OCI-LY1 (cell line): ENCODE results near the gene RELCH.

Experiments used
- H2AFZ ChIP-seq: fragments of 200-600 bp; sonication (generic), shearing (Covaris generic); 2 replicates; pipeline ENCODE4 v1.6.0; 2014; ENCODE audit warnings: antibody characterized with exemption, mild to moderate bottlenecking, low read length
- H3F3A ChIP-seq: fragments of 200-600 bp; sonication (generic), shearing (Covaris generic); 2 replicates; pipeline ENCODE4 v1.6.0; 2014; ENCODE audit warnings: mild to moderate bottlenecking, antibody characterized with exemption, low read length, moderate library complexity; ENCODE audit not compliant: insufficient read depth
- H3K27ac ChIP-seq: fragments of 200-600 bp; sonication (generic); 2 replicates; pipeline ENCODE4 v1.5.1; 2014; ENCODE audit warnings: low read length, mixed run types, mild to moderate bottlenecking, low read depth; ENCODE audit not compliant: poor library complexity, severe bottlenecking
- H3K27me3 ChIP-seq: fragments of 200-600 bp; sonication (generic); 2 replicates; pipeline ENCODE4 v1.6.0; 2014; ENCODE audit warnings: antibody characterized with exemption, mild to moderate bottlenecking, low read length, moderate library complexity; ENCODE audit not compliant: insufficient read depth
- H3K36me3 ChIP-seq: fragments of 200-600 bp; sonication (generic); 2 replicates; pipeline ENCODE4 v1.6.1; 2014; ENCODE audit warnings: mild to moderate bottlenecking, antibody characterized with exemption, low read length, moderate library complexity, mixed read lengths; ENCODE audit not compliant: insufficient read depth
- H3K4me1 ChIP-seq: fragments of 200-600 bp; sonication (generic); 2 replicates; pipeline ENCODE4 v1.5.1; 2014; ENCODE audit warnings: mild to moderate bottlenecking, low read length, moderate library complexity; ENCODE audit not compliant: insufficient read depth, severe bottlenecking
- H3K4me2 ChIP-seq: fragments of 200-600 bp; sonication (generic), shearing (Covaris generic); 2 replicates; pipeline ENCODE4 v1.6.1; 2014; ENCODE audit warnings: low read length
- H3K4me3 ChIP-seq: fragments of 200-600 bp; sonication (generic); 2 replicates; pipeline ENCODE4 v1.5.1; 2014; ENCODE audit warnings: low read length, low read depth, mild to moderate bottlenecking, mixed read lengths; ENCODE audit not compliant: poor library complexity, severe bottlenecking
- H3K79me2 ChIP-seq: fragments of 200-600 bp; shearing (Covaris generic); 2 replicates; pipeline ENCODE4 v1.6.1; 2016; ENCODE audit warnings: mixed run types, low read length, mixed read lengths; ENCODE audit not compliant: insufficient read depth
- H3K9ac ChIP-seq: fragments of 200-600 bp; sonication (generic), shearing (Covaris generic); 2 replicates; pipeline ENCODE4 v1.6.1; 2014; ENCODE audit warnings: mild to moderate bottlenecking, low read length, mixed read lengths
- H3K9me2 ChIP-seq: fragments of 200-600 bp; sonication (generic), shearing (Covaris generic); 2 replicates; pipeline ENCODE4 v1.6.1; 2014; ENCODE audit warnings: low read depth, mild to moderate bottlenecking, low read length, mixed read lengths
- H3K9me3 ChIP-seq: fragments of 200-600 bp; shearing (Covaris generic); 2 replicates; pipeline ENCODE4 v1.6.1; 2014; ENCODE audit warnings: low read length, mixed read lengths
- H4K20me1 ChIP-seq: fragments of 200-600 bp; sonication (generic), shearing (Covaris generic); 2 replicates; pipeline ENCODE4 v1.6.0; 2016; ENCODE audit warnings: mild to moderate bottlenecking, low read length; ENCODE audit not compliant: insufficient read depth
- CTCF ChIP-seq: fragments of 200-600 bp; sonication (generic), shearing (Covaris generic); IDR thresholded peaks from 2 replicates; pipeline ENCODE4 v1.5.1; 2017; ENCODE audit warnings: mild to moderate bottlenecking, antibody characterized with exemption, low read length, moderate library complexity, mixed read lengths
- EZH2 ChIP-seq: fragments of 200-600 bp; sonication (generic), shearing (Covaris generic); IDR thresholded peaks from 2 replicates; pipeline ENCODE4 v1.8.0; 2017; ENCODE audit warnings: borderline replicate concordance, mixed run types, mild to moderate bottlenecking, antibody characterized with exemption, low read length, moderate library complexity, mixed read lengths

The RELCH gene

GRCh38 chr18:62342884-62343283, 155.8 kb downstream of the RELCH start:
- Histone ChIP-seq H3K4me2 (no peak overlapping the region), H3K9me2 (no peaks in the 10 kb centered on the region), H3K4me1 (no peaks in the 10 kb centered on the region), H3K79me2 (no peaks in the 10 kb centered on the region), H3K9me3 (no peaks in the 10 kb centered on the region), H3K36me3 (no peaks in the 10 kb centered on the region), H3F3A (no peaks in the 10 kb centered on the region), H3K4me3 (no peak overlapping the region), H3K27me3 (no peaks in the 10 kb centered on the region; the same call in 1 of the 2 replicates), H2AFZ (no peak overlapping the region), H3K9ac (no peak overlapping the region), H4K20me1 (no peaks in the 10 kb centered on the region), H3K27ac (no peak overlapping the region)
- TF ChIP-seq EZH2: no peak
- no peak for TF ChIP-seq CTCF

GRCh38 chr18:62343316-62343715, 156.3 kb downstream of the RELCH start:
- no peak overlapping the region for H3K4me2 ChIP-seq
- no peaks in the 10 kb centered on the region; the same call in 1 of the 2 replicates for H3K27me3 ChIP-seq
- H3K36me3 ChIP-seq: no peaks in the 10 kb centered on the region
- H3K4me3 ChIP-seq: no peak overlapping the region
- H4K20me1 ChIP-seq: no peaks in the 10 kb centered on the region
- no peaks in the 10 kb centered on the region for H3F3A ChIP-seq
- no peak overlapping the region for H3K9ac ChIP-seq
- H3K4me1 ChIP-seq: no peaks in the 10 kb centered on the region
- no peak overlapping the region for H3K27ac ChIP-seq
- no peak overlapping the region for H2AFZ ChIP-seq
- TF ChIP-seq CTCF: no peak
- TF ChIP-seq EZH2: no peak
- H3K9me2 ChIP-seq: no peaks in the 10 kb centered on the region
- H3K9me3 ChIP-seq: no peaks in the 10 kb centered on the region
- no peaks in the 10 kb centered on the region for H3K79me2 ChIP-seq

GRCh38 chr18:62345909-62346308, 158.9 kb downstream of the RELCH start:
- Histone ChIP-seq H3K27me3 (no peaks in the 10 kb centered on the region; the same call in 1 of the 2 replicates), H3K4me2 (no peak overlapping the region), H3K9me2 (no peaks in the 10 kb centered on the region), H3K9me3 (no peaks in the 10 kb centered on the region), H4K20me1 (no peaks in the 10 kb centered on the region), H3K79me2 (no peaks in the 10 kb centered on the region), H2AFZ (no peak overlapping the region), H3F3A (no peaks in the 10 kb centered on the region), H3K27ac (no peak overlapping the region), H3K4me3 (no peak overlapping the region), H3K36me3 (no peaks in the 10 kb centered on the region), H3K9ac (no peak overlapping the region), H3K4me1 (no peaks in the 10 kb centered on the region)
- TF ChIP-seq CTCF: no peak
- no peak for TF ChIP-seq EZH2
